ENCODE results near the gene COL21A1.

The COL21A1 gene

DNA sequence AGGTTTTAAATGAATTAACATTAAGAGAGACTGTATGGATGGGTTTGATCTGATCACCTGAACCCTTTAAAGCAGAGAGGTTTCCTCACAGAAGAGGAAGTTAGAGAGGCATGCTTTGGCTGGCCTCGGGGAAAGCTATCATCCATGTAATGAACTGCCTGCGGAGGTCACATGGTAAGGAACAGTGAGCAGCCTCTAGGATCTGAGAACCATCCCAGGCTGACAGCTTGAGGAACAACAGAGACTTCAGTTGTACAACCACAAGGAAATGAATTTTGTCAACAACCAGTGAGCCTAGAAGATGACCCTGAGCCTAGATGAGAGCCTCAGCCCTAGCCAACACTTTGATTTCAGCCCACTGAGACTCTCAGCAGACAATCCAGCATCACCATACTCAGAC lies 2.9 kb upstream of the COL21A1 start:
- CTCF ChIA-PET: no interaction called here
- DNase-seq (ENCODE audit: low read depth, low spot score): no peak
- POLR2A ChIA-PET: no interaction called here
- no peak for TF ChIP-seq CTCF (IDR thresholded peaks at IDR 0.05; ENCODE audit: insufficient read depth, low read length, missing control alignments)
- no peak overlapping the region for H3K4me3 ChIP-seq (ENCODE audit: low read depth, low read length)

DNA sequence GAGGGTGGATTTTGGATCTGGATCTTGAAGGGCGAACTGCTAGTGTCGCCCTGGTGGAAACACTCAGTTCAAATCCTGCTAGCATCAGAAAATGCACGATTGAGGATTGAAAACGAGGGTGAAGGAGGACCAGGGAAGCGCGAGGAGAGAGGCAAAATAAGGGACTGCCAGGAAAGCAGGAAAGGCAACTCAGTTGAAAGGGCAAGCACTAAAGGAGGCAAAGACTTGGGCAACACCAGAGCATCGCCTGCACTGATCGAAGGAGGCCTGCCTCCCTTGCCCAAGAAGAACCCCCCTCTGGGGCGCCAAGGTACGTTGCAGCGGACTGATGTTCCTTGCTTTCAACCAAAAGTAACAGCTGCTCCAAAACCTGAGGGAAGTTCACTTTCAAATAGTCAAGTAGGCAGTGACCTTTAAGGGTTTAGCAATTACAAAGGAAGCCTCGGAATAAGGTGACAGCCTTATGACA lies 308 bp upstream of the COL21A1 start:
- no peak for TF ChIP-seq CTCF (IDR thresholded peaks at IDR 0.05; ENCODE audit: insufficient read depth, low read length, missing control alignments)
- ChIA-PET CTCF (interaction anchor here (0.8 to 1.4 kb wide), 4 partner anchors 9 to 15 kb away, joined by 3 to 4 read pairs (median 4); no protein-coding TSS in a partner anchor), POLR2A (no interaction called here)
- DNase-seq (ENCODE audit: low read depth, low spot score): no peak
- peak overlapping the region; percentile 55 for H3K4me3 ChIP-seq (ENCODE audit: low read depth, low read length)

DNA sequence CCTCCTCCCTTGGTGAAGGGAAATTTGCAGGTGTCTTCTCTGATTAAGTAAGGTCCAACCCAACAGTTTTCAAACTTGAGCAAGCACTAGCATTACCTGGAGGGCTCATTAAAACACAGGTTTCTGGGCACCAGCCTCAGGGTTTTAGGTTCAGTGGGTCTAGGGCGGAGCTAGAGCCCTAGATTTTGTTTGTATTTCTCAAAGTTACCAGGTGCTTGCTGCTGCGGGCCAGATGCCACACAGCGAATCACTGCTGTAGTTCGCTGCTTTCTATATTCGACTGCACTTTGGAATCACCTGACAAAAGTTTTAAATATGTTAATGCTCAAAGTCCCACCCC lies 869 bp downstream of the COL21A1 start:
- ChIA-PET POLR2A (no interaction called here), CTCF (interaction anchor here (1.0 to 1.4 kb wide), 2 partner anchors 13 to 15 kb away, joined by 3 to 4 read pairs; no protein-coding TSS in a partner anchor)
- DNase-seq (ENCODE audit: low read depth, low spot score): no peak
- no peak overlapping the region for H3K4me3 ChIP-seq (ENCODE audit: low read depth, low read length)
- TF ChIP-seq CTCF (IDR thresholded peaks at IDR 0.05; ENCODE audit: insufficient read depth, low read length, missing control alignments): no peak

GRCh38 chr6:56245903-56246351 lies 1.5 kb downstream of the COL21A1 start:
- ChIA-PET POLR2A (no interaction called here), CTCF (interaction anchor here (1.4 kb wide), 1 partner anchor 13 kb away, joined by 4 read pairs; no protein-coding TSS in a partner anchor)
- no peak overlapping the region for H3K4me3 ChIP-seq (ENCODE audit: low read depth, low read length)
- no peak for DNase-seq (ENCODE audit: low read depth, low spot score)
- no peak for TF ChIP-seq CTCF (IDR thresholded peaks at IDR 0.05; ENCODE audit: insufficient read depth, low read length, missing control alignments)

DNA sequence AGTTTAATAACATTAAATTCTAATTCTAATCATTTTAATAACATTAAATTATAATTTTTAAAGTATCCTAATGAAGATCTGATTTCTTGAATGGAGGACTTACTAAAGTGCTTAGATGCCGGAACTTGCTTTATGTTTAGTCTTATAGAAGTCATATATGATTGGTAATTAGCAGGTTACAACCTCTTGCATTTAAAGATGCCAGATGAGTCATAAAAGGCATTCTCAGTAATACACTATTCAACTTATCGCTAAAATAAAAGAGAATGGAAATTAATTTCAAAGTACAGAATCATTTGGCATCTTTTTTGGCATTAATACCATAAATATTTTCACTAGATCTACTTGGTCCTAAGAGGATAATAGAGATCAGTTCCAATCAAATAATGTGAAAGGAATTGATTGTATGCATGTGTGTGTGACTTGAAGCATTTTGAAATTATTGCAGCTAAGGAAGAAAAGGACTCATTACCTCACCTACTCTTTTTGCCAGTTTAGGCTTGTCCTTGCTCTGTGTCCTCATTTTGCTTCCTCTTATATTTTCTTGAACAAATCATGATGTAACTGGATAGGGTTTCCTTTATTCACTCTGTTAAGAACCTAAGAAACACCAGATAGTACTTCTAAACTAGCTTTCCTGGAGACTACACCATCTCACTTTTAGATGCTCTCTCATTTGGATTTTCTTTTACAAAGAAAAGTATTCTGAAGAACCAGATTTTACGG lies 2.7 kb downstream of the COL21A1 start:
- CTCF ChIA-PET: no interaction called here
- DNase-seq (ENCODE audit: low read depth, low spot score): no peak

GRCh38 chr6:56244089-56244488 lies 3.3 kb downstream of the COL21A1 start:
- H3K4me3 ChIP-seq (ENCODE audit: low read depth, low read length): no peak overlapping the region
- POLR2A ChIA-PET: no interaction called here
- no peak for DNase-seq (ENCODE audit: low read depth, low spot score)
- CTCF ChIA-PET: no interaction called here
- no peak for TF ChIP-seq CTCF (IDR thresholded peaks at IDR 0.05; ENCODE audit: insufficient read depth, low read length, missing control alignments)

More for the DNA sequence above, 2.7 kb downstream of the COL21A1 start:
- no peak overlapping the region for H3K4me3 ChIP-seq (ENCODE audit: low read depth, low read length)
- POLR2A ChIA-PET: no interaction called here
- TF ChIP-seq CTCF (IDR thresholded peaks at IDR 0.05; ENCODE audit: insufficient read depth, low read length, missing control alignments): no peak
